GM21825 (cell line): ENCODE data around the gene SLC25A13.
A peak's percentile ranks its signal among the peaks of the same experiment; 100 is the strongest.
"Not testable (repeated sequence)": the region's sequence is repeated elsewhere in the genome, so short reads cannot be mapped to it uniquely, and the experiment has no call there.

Experiments used
- ATAC-seq: cut with Tn5 transposase; IDR thresholded peaks from one replicate; pipeline ENCODE4 v1.9.1; 2021; ENCODE audit warnings: mild to moderate bottlenecking, moderate library complexity; ENCODE audit not compliant: unreplicated experiment

The SLC25A13 gene

DNA sequence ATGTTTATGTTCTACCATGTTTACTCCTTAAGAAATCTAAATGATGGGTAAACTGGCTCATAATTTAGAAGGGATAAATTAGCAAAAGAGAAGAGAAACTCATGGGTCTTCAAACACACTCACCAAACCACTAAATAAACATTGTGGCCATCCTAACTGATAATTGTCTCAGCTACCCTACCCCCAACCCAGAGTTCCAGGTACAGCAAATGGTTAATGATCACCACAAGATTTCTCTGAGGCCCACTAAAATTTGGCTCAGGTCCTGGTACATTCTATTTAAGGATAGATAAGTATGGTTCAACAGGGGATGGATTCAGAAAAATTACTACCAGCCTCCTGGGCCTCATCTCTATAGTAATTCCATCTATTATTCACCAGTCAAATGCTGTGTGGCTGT, 21.4 kb downstream of the SLC25A13 start:
- peak; percentile 48 for ATAC-seq

GRCh38 chr7:96299496-96299895, 22.4 kb downstream of the SLC25A13 start:
- no peak for ATAC-seq

DNA sequence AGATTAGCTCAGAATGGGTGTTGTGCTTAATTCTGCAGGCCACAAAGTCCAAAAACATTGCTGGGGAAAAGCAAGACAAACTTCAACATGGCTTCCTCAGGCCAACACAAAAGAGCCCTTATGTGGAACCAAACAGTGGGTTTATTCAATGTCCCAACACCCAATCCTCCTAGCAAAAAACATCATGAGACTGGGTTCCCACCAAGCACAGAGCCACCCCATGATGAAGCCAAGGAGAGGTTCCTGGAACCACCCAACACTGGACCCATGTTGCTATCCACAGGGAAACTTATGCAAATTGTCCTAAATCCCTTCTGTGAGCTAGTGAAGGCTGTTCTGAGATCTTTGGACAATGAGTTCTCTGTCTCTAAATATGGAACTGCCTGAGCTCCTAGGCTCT, 24.0 kb downstream of the SLC25A13 start:
- ATAC-seq: no peak

GRCh38 chr7:96297446-96297845, 24.5 kb downstream of the SLC25A13 start:
- ATAC-seq: not testable (repeated sequence)

- not testable (repeated sequence) for ATAC-seq
Observed at GRCh38 chr7:96293911-96294310, 28.0 kb downstream of the SLC25A13 start.

GRCh38 chr7:96287559-96287958, 34.3 kb downstream of the SLC25A13 start:
- ATAC-seq: no peak

- peak; percentile 54 for ATAC-seq
Observed at GRCh38 chr7:96287132-96287531, 34.8 kb downstream of the SLC25A13 start.

DNA sequence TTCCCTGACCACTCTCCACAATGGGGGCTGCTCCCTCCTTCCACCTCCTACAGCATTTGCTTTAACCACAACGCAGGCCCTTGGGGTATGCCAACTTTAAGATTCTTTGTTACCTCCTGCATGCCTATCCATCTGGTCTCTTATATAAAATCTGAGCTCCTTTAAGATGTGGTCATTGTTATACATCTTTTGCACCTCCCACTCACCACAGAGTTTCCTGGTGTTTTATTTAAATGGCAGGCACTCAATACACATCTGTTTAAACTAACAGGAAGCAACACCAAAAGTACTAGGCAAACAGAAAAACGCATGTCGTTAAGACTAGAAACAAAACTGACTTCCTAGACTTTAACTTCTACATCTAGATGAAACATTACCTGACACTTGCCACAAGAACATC, 36.3 kb downstream of the SLC25A13 start:
- ATAC-seq: peak; percentile 75

DNA sequence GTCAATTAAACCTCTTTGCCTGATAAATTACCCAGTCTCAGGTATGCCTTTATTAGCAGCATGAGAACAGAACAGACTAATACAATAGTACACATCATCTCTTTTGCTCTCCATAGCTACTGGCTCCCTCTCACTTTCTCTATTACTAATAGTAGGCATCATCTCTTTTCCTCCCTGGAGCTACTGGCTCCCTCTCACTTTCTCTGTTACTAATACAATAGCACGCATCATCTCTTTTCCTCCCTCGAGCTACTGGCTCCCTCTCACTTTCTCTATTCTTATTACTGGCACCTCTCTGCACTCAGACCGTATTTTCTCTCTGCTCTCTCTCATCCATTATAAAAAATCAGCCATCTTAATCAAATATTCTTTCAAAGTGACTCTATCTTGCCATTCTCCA, 37.1 kb downstream of the SLC25A13 start:
- peak; percentile 53 for ATAC-seq

DNA sequence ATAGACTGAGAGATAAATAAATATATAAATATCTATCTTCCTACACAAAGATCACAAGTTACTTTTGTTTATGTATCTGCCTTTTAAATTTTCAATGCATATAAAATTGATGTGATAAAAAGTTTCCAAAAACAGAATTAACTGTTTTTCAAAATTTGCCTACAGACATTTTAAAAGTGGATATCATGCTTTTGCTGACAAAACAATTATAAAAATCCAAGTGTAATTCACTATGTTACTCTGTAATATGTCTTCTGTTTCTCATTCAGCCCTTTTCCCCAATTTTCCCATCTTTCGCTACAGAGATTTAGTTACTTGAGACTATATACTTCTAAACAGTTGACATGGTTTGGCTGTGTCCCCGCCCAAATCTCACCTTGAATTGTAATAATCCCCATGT, 37.7 kb downstream of the SLC25A13 start:
- no peak for ATAC-seq

GRCh38 chr7:96282835-96283234, 39.1 kb downstream of the SLC25A13 start:
- ATAC-seq: no peak

- no peak for ATAC-seq
Observed at GRCh38 chr7:96277921-96278320, 44.0 kb downstream of the SLC25A13 start.

GRCh38 chr7:96276019-96276418, 45.9 kb downstream of the SLC25A13 start:
- ATAC-seq: no peak

DNA sequence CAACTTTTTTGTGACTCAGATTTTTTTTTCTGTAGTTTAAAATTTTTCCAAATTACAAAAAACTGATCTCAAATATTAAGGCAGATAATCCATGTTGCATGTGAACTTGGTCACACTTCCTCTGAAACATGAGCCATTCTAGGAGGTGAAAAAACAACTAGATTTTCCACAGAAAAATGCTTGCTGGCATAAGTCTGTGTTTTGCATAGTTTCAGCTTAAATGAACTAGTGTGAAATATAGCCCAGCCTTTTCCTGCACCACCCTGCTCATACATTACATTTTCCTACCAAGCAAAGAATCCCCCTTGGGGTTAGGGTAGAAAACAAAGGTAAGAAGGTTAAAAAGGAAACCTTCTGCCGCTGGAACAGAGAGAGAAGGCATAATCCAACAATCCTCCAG, 48.2 kb downstream of the SLC25A13 start:
- ATAC-seq: no peak

DNA sequence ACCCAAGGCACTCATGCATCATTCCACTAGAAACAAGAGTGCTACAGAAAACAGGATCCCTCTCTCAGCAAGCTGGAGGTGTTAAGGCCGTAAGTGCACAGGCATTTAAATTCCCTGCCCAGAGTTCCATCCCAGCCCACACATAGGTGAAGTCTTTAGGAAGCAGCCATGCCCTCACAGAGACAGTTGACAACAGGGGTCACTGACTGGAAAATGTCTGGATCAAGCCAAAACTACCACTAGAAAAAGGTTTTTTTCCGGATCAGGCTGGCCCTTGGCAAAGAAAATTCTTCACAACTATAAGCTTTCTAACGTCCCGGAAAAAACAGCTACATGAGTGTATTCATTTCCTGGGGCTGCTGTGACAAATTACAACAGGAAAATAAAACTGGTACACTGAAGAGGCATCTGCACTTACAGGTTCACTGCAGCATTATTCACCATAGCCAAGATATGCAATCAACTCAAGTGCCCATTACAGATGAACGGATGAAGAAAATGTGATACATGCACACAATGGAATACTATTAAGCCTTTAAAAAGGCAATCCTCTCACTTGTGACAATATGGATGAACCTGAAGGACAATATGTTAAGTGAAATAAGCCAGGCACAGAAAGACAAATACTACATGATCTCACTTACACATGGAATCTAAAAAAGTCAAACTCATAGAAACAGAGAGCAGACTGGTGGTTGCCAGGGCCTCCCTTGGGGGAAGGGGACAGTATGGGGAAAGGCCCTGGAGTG, 52.5 kb downstream of the SLC25A13 start:
- no peak for ATAC-seq

DNA sequence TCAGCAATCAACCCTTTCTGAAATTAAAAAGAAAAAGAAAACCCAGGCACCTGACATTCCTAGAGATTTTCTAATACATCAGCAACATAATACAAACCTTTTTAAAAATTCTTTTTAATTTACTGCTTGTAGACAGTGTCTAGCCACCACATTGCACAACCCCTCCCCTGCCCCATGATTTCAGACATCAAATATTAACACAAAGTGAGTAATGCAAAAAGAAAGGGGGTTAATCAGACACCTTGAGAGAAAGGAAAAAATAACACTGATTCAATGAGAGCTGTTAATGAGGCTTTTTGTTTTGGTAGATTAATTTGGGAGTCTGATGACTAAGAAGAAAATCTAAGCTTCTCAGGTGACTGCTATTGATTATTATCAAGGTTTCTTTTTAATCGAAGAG, 55.3 kb downstream of the SLC25A13 start:
- no peak for ATAC-seq

- no peak for ATAC-seq
Observed at GRCh38 chr7:96266015-96266414, 55.9 kb downstream of the SLC25A13 start.

GRCh38 chr7:96253964-96254363, 67.9 kb downstream of the SLC25A13 start:
- ATAC-seq: no peak

GRCh38 chr7:96253441-96253840, 68.5 kb downstream of the SLC25A13 start:
- no peak for ATAC-seq

DNA sequence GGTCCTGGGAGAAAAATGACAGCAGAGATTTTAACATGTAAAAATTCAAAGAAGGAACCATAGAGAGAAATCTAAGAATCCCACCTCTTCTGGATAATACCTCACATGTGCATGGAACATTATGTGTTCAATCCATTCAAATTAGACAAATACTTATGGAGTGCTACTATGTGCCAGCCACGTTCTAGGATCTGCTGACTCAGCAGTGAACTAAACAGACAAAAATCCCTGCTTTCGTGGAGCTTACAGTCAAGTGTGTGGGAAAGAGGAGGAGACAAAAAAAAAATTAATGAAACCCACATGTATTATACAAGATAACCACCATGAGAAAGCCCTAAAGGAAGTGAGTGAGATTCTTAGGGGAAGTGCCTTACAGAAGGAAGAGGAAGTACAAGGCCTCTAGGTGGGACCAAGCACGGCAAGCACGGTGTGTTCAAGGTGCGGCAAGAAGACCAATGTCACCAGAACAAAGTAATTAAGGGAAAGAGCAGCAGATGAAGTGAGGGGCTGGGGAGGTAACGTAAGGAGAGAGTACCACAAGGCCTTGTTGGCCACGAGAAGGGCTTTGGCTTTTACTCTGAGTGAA, 71.0 kb downstream of the SLC25A13 start:
- ATAC-seq: no peak

DNA sequence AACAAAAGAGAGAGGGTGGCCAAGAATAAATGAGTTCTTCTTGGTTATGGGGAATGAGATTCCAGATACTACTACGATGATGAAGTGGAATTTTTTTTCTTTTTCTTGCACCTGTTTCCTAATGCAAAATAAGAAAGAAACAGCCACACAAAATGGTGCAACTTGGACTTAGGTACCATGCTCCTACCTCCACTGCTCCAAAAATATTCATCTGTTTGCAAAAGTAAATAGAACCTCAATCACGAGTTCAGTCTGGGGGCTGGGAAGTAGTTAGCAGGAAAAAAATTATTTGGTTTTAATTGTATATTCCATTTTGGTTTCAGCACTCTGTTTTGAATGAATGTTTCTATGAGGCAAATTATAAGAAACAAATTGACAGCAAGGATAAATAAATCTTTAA, 73.5 kb downstream of the SLC25A13 start:
- ATAC-seq: no peak

GRCh38 chr7:96246919-96247318, 75.0 kb downstream of the SLC25A13 start:
- ATAC-seq: no peak

GRCh38 chr7:96244992-96245292, 77.0 kb downstream of the SLC25A13 start:
- ATAC-seq: no peak
